MM.1S (cell line): Measurements from ENCODE around the gene FRY.

Experiments used
- EZH2 ChIP-seq: fragments of 300-600 bp; sonication (generic); optimal IDR thresholded peaks from 2 replicates; pipeline ENCODE3; 2017; ENCODE audit warnings: low read depth, mild to moderate bottlenecking, antibody characterized with exemption, low read length, mixed read lengths
- TF ChIP-seq, protein P1 (sequence below): fragments of 300-600 bp; sonication (generic); IDR thresholded peaks from 2 replicates; pipeline ENCODE4 v1.5.1; 2016; ENCODE audit warnings: antibody characterized with exemption, low read length, mixed read lengths

- TF ChIP-seq, protein P1, sequence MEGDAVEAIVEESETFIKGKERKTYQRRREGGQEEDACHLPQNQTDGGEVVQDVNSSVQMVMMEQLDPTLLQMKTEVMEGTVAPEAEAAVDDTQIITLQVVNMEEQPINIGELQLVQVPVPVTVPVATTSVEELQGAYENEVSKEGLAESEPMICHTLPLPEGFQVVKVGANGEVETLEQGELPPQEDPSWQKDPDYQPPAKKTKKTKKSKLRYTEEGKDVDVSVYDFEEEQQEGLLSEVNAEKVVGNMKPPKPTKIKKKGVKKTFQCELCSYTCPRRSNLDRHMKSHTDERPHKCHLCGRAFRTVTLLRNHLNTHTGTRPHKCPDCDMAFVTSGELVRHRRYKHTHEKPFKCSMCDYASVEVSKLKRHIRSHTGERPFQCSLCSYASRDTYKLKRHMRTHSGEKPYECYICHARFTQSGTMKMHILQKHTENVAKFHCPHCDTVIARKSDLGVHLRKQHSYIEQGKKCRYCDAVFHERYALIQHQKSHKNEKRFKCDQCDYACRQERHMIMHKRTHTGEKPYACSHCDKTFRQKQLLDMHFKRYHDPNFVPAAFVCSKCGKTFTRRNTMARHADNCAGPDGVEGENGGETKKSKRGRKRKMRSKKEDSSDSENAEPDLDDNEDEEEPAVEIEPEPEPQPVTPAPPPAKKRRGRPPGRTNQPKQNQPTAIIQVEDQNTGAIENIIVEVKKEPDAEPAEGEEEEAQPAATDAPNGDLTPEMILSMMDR = no peak
- no peak for TF ChIP-seq EZH2
Measured at GRCh38 chr13:32262619-32263018, 231.0 kb downstream of the FRY start.
